ENCODE results near the gene UBE2D1. TPM values are rescaled to one million over a fixed set of nuclear protein-coding genes. Genes with fewer than 3 reads are reported as not detected.

The UBE2D1 gene
- total and polyA plus RNA-seq, 9 of the 15 experiments (the other 6 are each of a cell fraction or from before 2014, with no cell fraction given) = 4.1 to 24.4 (median 12.3) TPM

DNA sequence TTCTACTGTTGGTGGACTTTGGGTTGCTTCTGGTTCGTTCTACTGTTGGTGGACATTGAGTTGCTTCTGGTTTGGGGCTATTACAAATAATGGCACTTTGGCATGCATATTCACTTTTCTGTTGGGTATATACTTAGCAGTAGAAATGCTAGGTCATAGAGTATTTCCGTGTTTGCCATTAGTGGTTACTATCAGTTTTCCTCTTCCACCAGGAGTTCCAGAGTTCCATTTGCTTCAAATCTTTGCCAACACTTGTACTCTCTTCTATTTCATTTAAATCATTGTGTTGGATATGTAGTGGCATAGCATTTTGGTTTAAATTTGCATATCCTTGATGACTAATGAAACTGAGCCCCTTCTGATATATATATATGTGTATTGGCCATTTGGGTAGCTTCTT lies 15.2 kb downstream of the UBE2D1 start:
- H3K9ac ChIP-seq (ENCODE audit: insufficient read depth in 1 of 2, low read depth in 2 of 2, low read length in 2 of 2) = no peak overlapping the region
- H3K27ac ChIP-seq (ENCODE audit: extremely low read depth, low read depth, low read length) = no peak overlapping the region; the same call in 2 of the 3 replicates
- BruUV-seq (replicated peaks) = no TSS peak
- ChIA-PET CTCF (ENCODE audit: low intra/inter-chr PET ratio) (no interaction called here), POLR2A (interaction anchor here (0.9 to 1.4 kb wide), 4 partner anchors 10 to 77 kb away, joined by 3 to 5 read pairs (median 4); partner anchors contain the start of gene UBE2D1)
- DNase-seq (ENCODE audit: extremely low read depth in 1 of 4, low spot score in 3 of 4) = no peak
- in situ Hi-C loops (cut with MboI) (no loop called here), intact Hi-C loops (cut with micrococcal nuclease) (no loop called here)
- no peaks in the 10 kb centered on the region; the same call in 2 of the 3 replicates for H3K36me3 ChIP-seq (ENCODE audit: control insufficient read depth, insufficient read depth, low read length)
- peak; percentile 49 for FAIRE-seq
- no peaks in the 10 kb centered on the region for H4K20me1 ChIP-seq (replicated peaks; ENCODE audit: control insufficient read depth, insufficient read depth, low read length)
- WGBS (ENCODE audit: insufficient coverage, low coverage, missing lambda C conversion rate) = 70% methylated on average over 2 of the region's 2 CpGs
- TF ChIP-seq ZNF280A (IDR thresholded peaks at IDR 0.05; ENCODE audit: low read depth, partially characterized antibody) = no peak
- no peak for TF ChIP-seq TFE3 (CRISPR knock-in tag; IDR thresholded peaks at IDR 0.05)
- no peak for TF ChIP-seq ZNF592 (IDR thresholded peaks at IDR 0.05)
- TF ChIP-seq CTBP1 (IDR thresholded peaks at IDR 0.05; ENCODE audit: borderline replicate concordance) = no peak
- no peak for TF ChIP-seq FOXP1 (CRISPR knock-in tag; IDR thresholded peaks at IDR 0.05)
- TF ChIP-seq NFXL1 (CRISPR knock-in tag; IDR thresholded peaks at IDR 0.05) = no peak
- no peak for TF ChIP-seq ZNF444 (CRISPR knock-in tag; IDR thresholded peaks at IDR 0.05)
- no peak for TF ChIP-seq ZNF830 (CRISPR knock-in tag; IDR thresholded peaks at IDR 0.05)
- no peak for TF ChIP-seq NELFE (IDR thresholded peaks at IDR 0.05; ENCODE audit: insufficient read depth, insufficient read length)
- no peak for TF ChIP-seq PTTG1 (tag; IDR thresholded peaks at IDR 0.05; ENCODE audit: low read depth)
- no peak for TF ChIP-seq BACH1 (tag; IDR thresholded peaks at IDR 0.05)
- no peak for TF ChIP-seq THAP7 (CRISPR knock-in tag; IDR thresholded peaks at IDR 0.05)
- TF ChIP-seq ASH1L (IDR thresholded peaks at IDR 0.05; ENCODE audit: borderline replicate concordance, low read depth, partially characterized antibody) = no peak
- TF ChIP-seq BRD9 (IDR thresholded peaks at IDR 0.05; ENCODE audit: low read depth, partially characterized antibody) = no peak
- TF ChIP-seq YBX1 (IDR thresholded peaks at IDR 0.05) = no peak
- no peaks in the 10 kb centered on the region for H3K27me3 ChIP-seq (ENCODE audit: control insufficient read depth in 2 of 2, insufficient read depth in 2 of 2, low read length in 2 of 2)
- no peak overlapping the region for H2AFZ ChIP-seq (ENCODE audit: low read depth, low read length)
- peaks cover 24% of the 10 kb centered on the region for H3K79me2 ChIP-seq (ENCODE audit: control insufficient read depth, insufficient read depth, low read length)
- no peaks in the 10 kb centered on the region for H3K9me1 ChIP-seq (ENCODE audit: control insufficient read depth, insufficient read depth, low read length)
- peaks cover 0 to 5% of the 10 kb centered on the region in 2 experiments; a peak in 2 of 5 replicates for H3K4me1 ChIP-seq (replicated peaks in 1 of 2; ENCODE audit: control insufficient read depth in 2 of 2, insufficient read depth in 2 of 2, low read length in 2 of 2)
- no peak overlapping the region for H3K4me3 ChIP-seq
- ATAC-seq = no peak
- no peaks in the 10 kb centered on the region for H3K9me3 ChIP-seq (replicated peaks; ENCODE audit: control insufficient read depth, insufficient read depth, low read depth, low read length)
- no peak overlapping the region for H3K4me2 ChIP-seq (ENCODE audit: insufficient read depth, low read length)

Measured in K562 (cell line).